Neuronal stem cell (in vitro differentiated cells): ENCODE data around the gene SLC18A3.
A peak's percentile ranks its signal among the peaks of the same experiment; 100 is the strongest.

Experiments used
- DNase-seq: peaks from one replicate; pipeline ENCODE4 v3.0.0-alpha.2; 2013; ENCODE audit warnings: low spot score
- H2AFZ ChIP-seq: one replicate; pipeline ENCODE4 v1.6.1; 2013; ENCODE audit warnings: mild to moderate bottlenecking, low read length, inconsistent platforms
- H2AK5ac ChIP-seq: 2 replicates; pipeline ENCODE4 v1.6.1; 2013; ENCODE audit warnings: low read depth, mild to moderate bottlenecking, inconsistent platforms, low read length, moderate library complexity, mixed read lengths
- H2BK120ac ChIP-seq: 2 replicates; pipeline ENCODE4 v1.6.1; 2013; ENCODE audit warnings: low read depth, mild to moderate bottlenecking, inconsistent platforms, low read length, moderate library complexity, mixed read lengths
- H2BK12ac ChIP-seq: one replicate; pipeline ENCODE4 v1.6.1; 2013; ENCODE audit warnings: low read length, inconsistent platforms
- H2BK15ac ChIP-seq: 2 replicates; pipeline ENCODE4 v1.6.1; 2013; ENCODE audit warnings: mild to moderate bottlenecking, low read length, inconsistent platforms, mixed read lengths
- H2BK5ac ChIP-seq: one replicate; pipeline ENCODE4 v1.6.1; 2013; ENCODE audit warnings: inconsistent platforms, mild to moderate bottlenecking, low read length, moderate library complexity
- H3K14ac ChIP-seq: one replicate; pipeline ENCODE4 v1.6.1; 2013; ENCODE audit warnings: low read length, inconsistent platforms
- H3K18ac ChIP-seq: 2 replicates; pipeline ENCODE4 v1.6.1; 2013; ENCODE audit warnings: low read length, inconsistent platforms
- H3K23ac ChIP-seq: 2 replicates; pipeline ENCODE4 v1.6.1; 2013; ENCODE audit warnings: low read depth, mild to moderate bottlenecking, mixed read lengths, low read length, inconsistent platforms; ENCODE audit not compliant: poor library complexity
- H3K27ac ChIP-seq: replicated peaks from 3 replicates; pipeline ENCODE4 v1.5.1; 2013; ENCODE audit warnings: low read length, inconsistent platforms
- H3K27me3 ChIP-seq, 3 experiments: 2 replicates each; pipeline ENCODE4 v1.6.1; 2013; ENCODE audit warnings: low read length in 3 of 3, mild to moderate bottlenecking in 2 of 3, inconsistent platforms in 1 of 3, low read depth in 1 of 3, mixed read lengths in 1 of 3, moderate library complexity in 1 of 3; ENCODE audit not compliant: control insufficient read depth in 3 of 3, insufficient read depth in 3 of 3
- H3K36me3 ChIP-seq, 2 donors: replicated peaks in 1 of 2; 2 replicates each; pipeline ENCODE4 v1.6.1; 2013; ENCODE audit warnings: low read length in 2 of 2; ENCODE audit not compliant: control insufficient read depth in 2 of 2, insufficient read depth in 2 of 2
- H3K4ac ChIP-seq: 2 replicates; pipeline ENCODE4 v1.6.1; 2013; ENCODE audit warnings: inconsistent platforms, mild to moderate bottlenecking, low read length, moderate library complexity
- H3K4me1 ChIP-seq, 2 donors: 1 replicate in 1 of 2; 2 replicates in 1 of 2; pipeline ENCODE4 v1.6.1; 2013; ENCODE audit warnings: low read length in 2 of 2, low read depth in 1 of 2; ENCODE audit not compliant: control insufficient read depth in 2 of 2, insufficient read depth in 1 of 2
- H3K4me2 ChIP-seq: one replicate; pipeline ENCODE4 v1.6.1; 2013; ENCODE audit warnings: mild to moderate bottlenecking, low read length, inconsistent platforms; ENCODE audit not compliant: insufficient read depth, poor library complexity, severe bottlenecking
- H3K4me3 ChIP-seq, 2 donors: 2 replicates each; pipeline ENCODE4 v1.5.1; 2013; ENCODE audit warnings: low read length in 2 of 2, mild to moderate bottlenecking in 2 of 2, inconsistent platforms in 1 of 2, moderate library complexity in 1 of 2
- H3K79me1 ChIP-seq: one replicate; pipeline ENCODE4 v1.6.1; 2013; ENCODE audit warnings: low read depth, mild to moderate bottlenecking, inconsistent platforms, low read length, moderate library complexity
- H3K9ac ChIP-seq: one replicate; pipeline ENCODE4 v1.6.1; 2013; ENCODE audit warnings: mild to moderate bottlenecking, low read depth, low read length, inconsistent platforms; ENCODE audit not compliant: poor library complexity
- H3K9me3 ChIP-seq, 2 donors: replicated peaks in 1 of 2; 2 replicates each; pipeline versions ENCODE3 to v1.6.1; 2013; ENCODE audit warnings: low read length in 2 of 2, mild to moderate bottlenecking in 2 of 2, inconsistent platforms in 1 of 2, low read depth in 1 of 2, mixed read lengths in 1 of 2, moderate library complexity in 1 of 2; ENCODE audit not compliant: control insufficient read depth in 2 of 2, insufficient read depth in 1 of 2
- H4K8ac ChIP-seq: one replicate; pipeline ENCODE4 v1.6.1; 2013; ENCODE audit warnings: low read depth, mild to moderate bottlenecking, inconsistent platforms, low read length, moderate library complexity
- H4K91ac ChIP-seq: one replicate; pipeline ENCODE4 v1.6.1; 2013; ENCODE audit warnings: low read length, low read depth, mild to moderate bottlenecking, inconsistent platforms; ENCODE audit not compliant: poor library complexity
- WGBS, 2 donors: extraction: QIAGEN DNeasy Blood & Tissue Kit; methylation state at CpG; one replicate each; pipeline ENCODE4 v1.1.7; 2013; ENCODE audit warnings: missing lambda C conversion rate in 2 of 2, mixed read lengths in 1 of 2; ENCODE audit not compliant: insufficient read length in 2 of 2, insufficient replicate concordance in 1 of 2; ENCODE audit errors: extremely low coverage in 2 of 2; 5-methylcytosine and 5-hydroxymethylcytosine counted together

Gene SLC18A3

DNA sequence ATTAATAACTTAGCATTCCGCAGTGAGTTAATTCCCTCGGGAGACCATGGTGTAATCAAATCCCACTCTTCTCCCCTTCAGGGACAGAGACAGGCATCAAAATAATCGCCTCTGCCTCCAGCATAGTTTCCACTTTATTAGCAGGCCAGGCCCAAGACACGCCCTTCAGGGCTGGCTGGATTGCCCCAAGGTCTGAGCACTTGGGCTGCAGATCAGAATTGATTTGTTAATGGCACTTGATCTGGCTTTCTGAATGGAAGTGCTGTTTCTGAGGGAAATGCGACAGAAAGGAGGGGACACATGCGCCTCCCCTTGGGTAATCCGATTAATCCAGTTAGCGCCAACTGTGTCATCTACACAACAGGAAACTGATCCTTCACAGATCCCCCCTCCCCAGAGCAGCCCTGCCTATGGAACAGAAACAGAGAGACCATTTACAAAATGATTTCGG, 19.3 kb downstream of the SLC18A3 start:
- no peak for DNase-seq
- H2BK15ac ChIP-seq = no peak overlapping the region
- no peak overlapping the region for H2BK5ac ChIP-seq
- no peaks in the 10 kb centered on the region for H3K9me3 ChIP-seq
- H2BK12ac ChIP-seq = no peak overlapping the region
- no peaks in the 10 kb centered on the region for H3K4me1 ChIP-seq
- H3K18ac ChIP-seq = no peak overlapping the region
- H3K9ac ChIP-seq = no peak overlapping the region
- no CpG with 5 or more reads among the region's 9 CpGs for WGBS, 2 donors
- H2AK5ac ChIP-seq = no peak overlapping the region
- peaks cover 0 to 42% (median 0%) of the 10 kb centered on the region in 3 experiments for H3K27me3 ChIP-seq
- H3K36me3 ChIP-seq = no peaks in the 10 kb centered on the region
- no peak overlapping the region for H3K4me3 ChIP-seq
- no peak overlapping the region for H4K8ac ChIP-seq
- H2AFZ ChIP-seq = no peak overlapping the region
- no peak overlapping the region for H3K14ac ChIP-seq
- no peak overlapping the region for H4K91ac ChIP-seq
- H3K27ac ChIP-seq = no peak overlapping the region
- H3K4me2 ChIP-seq = no peak overlapping the region
- no peak overlapping the region for H2BK120ac ChIP-seq
- H3K23ac ChIP-seq = no peak overlapping the region
- no peak overlapping the region for H3K4ac ChIP-seq
- no peaks in the 10 kb centered on the region for H3K79me1 ChIP-seq

- H3K36me3 ChIP-seq = no peaks in the 10 kb centered on the region
- no peak overlapping the region for H3K14ac ChIP-seq
- no peak overlapping the region for H3K18ac ChIP-seq
- H2BK5ac ChIP-seq = no peak overlapping the region
- H3K27ac ChIP-seq = no peak overlapping the region
- H2AFZ ChIP-seq = no peak overlapping the region
- H2BK12ac ChIP-seq = no peak overlapping the region
- H2AK5ac ChIP-seq = peak overlapping the region; percentile 24
- H4K91ac ChIP-seq = no peak overlapping the region
- no CpG with 5 or more reads among the region's 6 CpGs for WGBS, 2 donors
- H3K23ac ChIP-seq = no peak overlapping the region
- no peak for DNase-seq
- H3K27me3 ChIP-seq = peaks cover 0 to 55% (median 0%) of the 10 kb centered on the region in 3 experiments
- no peak overlapping the region for H2BK15ac ChIP-seq
- no peak overlapping the region for H3K4me2 ChIP-seq
- H4K8ac ChIP-seq = no peak overlapping the region
- no peak overlapping the region for H3K9ac ChIP-seq
- H3K79me1 ChIP-seq = no peaks in the 10 kb centered on the region
- no peaks in the 10 kb centered on the region for H3K9me3 ChIP-seq
- H3K4ac ChIP-seq = no peak overlapping the region
- no peak overlapping the region for H2BK120ac ChIP-seq
- H3K4me3 ChIP-seq = no peak overlapping the region
- H3K4me1 ChIP-seq = no peaks in the 10 kb centered on the region
Measured at GRCh38 chr10:49631975-49632374, 21.9 kb downstream of the SLC18A3 start.

DNA sequence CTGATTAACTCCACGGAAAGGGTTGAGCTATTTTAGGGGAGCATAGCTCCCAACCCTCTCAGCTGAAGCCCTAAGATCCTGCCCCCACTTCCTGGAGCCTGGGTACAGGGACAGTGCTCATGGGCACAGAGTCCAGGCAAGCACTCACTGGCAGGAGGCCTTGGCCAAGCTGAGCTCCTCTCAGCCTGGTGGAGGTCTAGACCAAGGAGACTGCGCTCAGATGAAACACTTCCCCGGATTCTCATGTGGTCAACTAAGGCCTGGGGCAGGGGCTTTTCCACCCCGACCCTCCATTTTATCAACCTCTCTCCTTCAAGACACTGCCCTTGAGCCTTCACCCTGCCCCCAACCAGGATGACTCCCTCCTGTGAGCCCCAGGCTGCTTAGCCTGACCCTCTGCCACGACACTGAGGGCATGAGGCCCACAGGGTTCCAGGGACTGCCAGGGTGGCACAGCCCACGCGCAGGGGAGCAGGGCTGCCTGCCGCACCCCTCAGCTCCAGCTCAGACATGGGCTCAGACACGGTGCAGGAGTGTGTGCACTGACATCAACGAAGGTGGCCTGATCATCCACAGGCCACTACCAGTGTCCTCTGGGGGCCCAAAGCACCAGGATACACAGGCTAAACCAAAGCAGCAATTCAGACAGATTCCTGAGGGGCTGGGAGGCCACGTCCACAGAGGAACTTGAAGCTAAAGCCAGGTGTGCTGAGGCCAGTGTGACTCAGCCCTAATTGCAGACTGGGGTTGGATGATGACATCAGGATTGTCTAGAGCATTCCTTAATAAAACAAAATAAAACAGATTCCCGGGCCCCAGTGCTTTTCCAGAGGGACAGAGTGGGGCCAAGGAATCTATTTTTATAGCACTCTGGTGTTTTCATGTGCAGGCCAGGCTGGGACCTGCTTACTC, 22.6 kb downstream of the SLC18A3 start:
- H3K23ac ChIP-seq = peak overlapping the region; percentile 76
- H3K4ac ChIP-seq = no peak overlapping the region
- no peaks in the 10 kb centered on the region for H3K4me1 ChIP-seq
- H3K4me3 ChIP-seq = no peak overlapping the region
- H3K36me3 ChIP-seq = no peaks in the 10 kb centered on the region
- no peaks in the 10 kb centered on the region for H3K9me3 ChIP-seq
- DNase-seq = no peak
- H4K91ac ChIP-seq = no peak overlapping the region
- H2AK5ac ChIP-seq = no peak overlapping the region
- no CpG with 5 or more reads among the region's 12 CpGs for WGBS, 2 donors
- peaks cover 0 to 59% (median 0%) of the 10 kb centered on the region in 3 experiments for H3K27me3 ChIP-seq
- H2BK15ac ChIP-seq = no peak overlapping the region
- no peak overlapping the region for H2AFZ ChIP-seq
- no peak overlapping the region for H2BK5ac ChIP-seq
- no peaks in the 10 kb centered on the region for H3K79me1 ChIP-seq
- no peak overlapping the region for H3K18ac ChIP-seq
- no peak overlapping the region for H3K27ac ChIP-seq
- H3K4me2 ChIP-seq = no peak overlapping the region
- H4K8ac ChIP-seq = no peak overlapping the region
- H3K9ac ChIP-seq = peak overlapping the region; percentile 17
- H2BK120ac ChIP-seq = no peak overlapping the region
- H3K14ac ChIP-seq = no peak overlapping the region
- H2BK12ac ChIP-seq = no peak overlapping the region

DNA sequence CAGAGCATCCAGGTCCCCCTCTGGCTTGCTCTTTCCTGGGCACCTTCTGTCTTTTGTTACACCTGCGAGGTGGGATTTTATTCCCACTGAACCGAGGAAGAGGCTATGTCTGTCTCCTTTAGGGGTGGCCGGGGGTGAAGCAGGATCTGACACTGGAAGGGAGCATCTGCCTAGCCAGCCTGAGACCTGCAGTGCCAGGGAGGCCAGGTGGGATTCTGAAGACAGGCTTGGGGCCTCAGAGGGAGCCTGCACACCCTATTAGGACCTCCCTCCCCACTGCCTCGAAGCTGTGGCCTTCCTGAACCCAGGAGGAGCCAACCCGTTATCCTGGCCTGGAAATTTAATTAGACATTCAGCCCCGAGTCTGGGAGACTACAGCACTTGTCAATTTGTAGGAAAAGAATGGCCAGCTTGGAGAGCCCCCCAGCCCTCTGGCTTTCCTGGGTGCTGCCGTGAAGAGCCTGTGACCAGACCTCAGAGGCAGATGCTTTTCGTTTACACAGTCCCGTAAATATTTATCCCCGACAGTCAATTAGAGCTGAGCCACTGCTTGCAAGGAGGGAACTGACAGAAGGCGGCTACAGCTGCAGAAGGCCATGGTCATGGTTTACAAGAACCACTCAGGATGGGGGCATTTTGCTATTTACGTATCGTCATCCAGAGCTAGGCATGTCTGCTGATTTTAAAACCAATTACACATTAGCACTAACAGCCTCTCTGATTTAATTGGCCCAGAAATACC, 23.4 kb downstream of the SLC18A3 start:
- Histone ChIP-seq H3K9ac (no peak overlapping the region), H3K18ac (no peak overlapping the region), H3K9me3 (no peaks in the 10 kb centered on the region), H3K79me1 (no peaks in the 10 kb centered on the region), H2BK12ac (no peak overlapping the region), H3K4me3 (no peak overlapping the region), H2BK120ac (no peak overlapping the region), H3K36me3 (no peaks in the 10 kb centered on the region), H3K23ac (peak overlapping the region; percentile 68), H2BK5ac (no peak overlapping the region), H3K27ac (no peak overlapping the region), H3K14ac (no peak overlapping the region), H3K4ac (no peak overlapping the region), H4K8ac (no peak overlapping the region), H4K91ac (no peak overlapping the region), H2AFZ (no peak overlapping the region), H2AK5ac (no peak overlapping the region), H3K4me2 (no peak overlapping the region), H2BK15ac (no peak overlapping the region), H3K27me3 (peaks cover 0 to 63% (median 0%) of the 10 kb centered on the region in 3 experiments), H3K4me1 (no peaks in the 10 kb centered on the region)
- WGBS, 2 donors = no CpG with 5 or more reads among the region's 13 CpGs
- no peak for DNase-seq
